Colonic mucosa (tissue), 4 donors: ENCODE measurements around the gene CCDC152. TPM values are rescaled to one million over a fixed set of nuclear protein-coding genes. Genes with fewer than 3 reads are reported as not detected.
"Not testable (repeated sequence)": the region's sequence is repeated elsewhere in the genome, so short reads cannot be mapped to it uniquely, and the experiment has no call there.

ENCODE experiments used
- DNase-seq: peaks from one replicate; pipeline ENCODE4 v3.0.0-alpha.2; 2020
- H3K27ac ChIP-seq: fragments of 200-600 bp; one replicate; pipeline ENCODE4 v1.8.0; 2021
- H3K27me3 ChIP-seq: fragments of 200-600 bp; one replicate; pipeline ENCODE4 v1.8.0; 2021
- H3K36me3 ChIP-seq: fragments of 200-600 bp; one replicate; pipeline ENCODE4 v1.8.0; 2021
- H3K4me1 ChIP-seq: fragments of 200-600 bp; one replicate; pipeline ENCODE4 v1.8.0; 2021; ENCODE audit warnings: mild to moderate bottlenecking
- H3K4me3 ChIP-seq: fragments of 200-600 bp; one replicate; pipeline ENCODE4 v1.8.0; 2021
- H3K9ac ChIP-seq, 2 donors: one replicate each; pipeline ENCODE4 v1.7.0; 2013; ENCODE audit warnings: control low read depth in 2 of 2, low read depth in 2 of 2, low read length in 2 of 2
- H3K9me3 ChIP-seq: fragments of 200-600 bp; one replicate; pipeline ENCODE4 v1.8.0; 2021
- CTCF ChIP-seq: fragments of 200-600 bp; IDR thresholded peaks from one replicate; pipeline ENCODE4 v1.8.0; 2022; ENCODE audit warnings: antibody characterized with exemption, mild to moderate bottlenecking
- intact Hi-C: fragments of 100-400 bp; cut with DNase I; formaldehyde crosslinking; loops from one replicate; pipeline ENCODE4 v1.14.1; 2022
- total RNA-seq, 2 donors: library from RNA; stranded (reverse); fragmentation: NEBNext Ultra II Directional in 1 of 2; extraction: Animal tissue kit (Norgen Biotek cat#: 25700) in 1 of 2; gene quantifications; one replicate each; pipeline ENCODE4 v1.2.1, GENCODE V29; 2021
- donor health status: healthy.
- donor health status: DM: no; HTN: no; CAD: no.
- donor health status: DM: no; HTN: no; CAD: no.

The CCDC152 gene
- total RNA-seq, 2 donors from 2014 or later, result 0.27 TPM; not detected in 1

- DNase-seq, result no peak
- Histone ChIP-seq H3K4me3 (peak overlapping the region; percentile 36), H3K4me1 (no peaks in the 10 kb centered on the region), H3K27me3 (no peaks in the 10 kb centered on the region), H3K36me3 (no peaks in the 10 kb centered on the region), H3K27ac (no peak overlapping the region), H3K9me3 (no peaks in the 10 kb centered on the region), H3K9ac (peak overlapping the region in 1 of 2 donors; percentile 15)
- intact Hi-C loops, result no loop called here
- TF ChIP-seq CTCF, result no peak
These were observed 52.4 kb downstream of the CCDC152 start for GRCh38 chr5:42808888-42809611.

GRCh38 chr5:42810834-42811590 lies 54.4 kb downstream of the CCDC152 start:
- Histone ChIP-seq H3K27me3 (no peaks in the 10 kb centered on the region), H3K4me3 (peak overlapping the region; percentile 36), H3K27ac (peak overlapping the region; percentile 77), H3K9me3 (no peaks in the 10 kb centered on the region), H3K9ac (peak overlapping the region; percentile 47 to 64), H3K36me3 (no peaks in the 10 kb centered on the region), H3K4me1 (no peaks in the 10 kb centered on the region)
- TF ChIP-seq CTCF, result no peak
- intact Hi-C loops, result loop anchor here (10.0 kb wide), 1 partner anchor 74 kb away; no protein-coding TSS in a partner anchor
- no peak for DNase-seq

DNA sequence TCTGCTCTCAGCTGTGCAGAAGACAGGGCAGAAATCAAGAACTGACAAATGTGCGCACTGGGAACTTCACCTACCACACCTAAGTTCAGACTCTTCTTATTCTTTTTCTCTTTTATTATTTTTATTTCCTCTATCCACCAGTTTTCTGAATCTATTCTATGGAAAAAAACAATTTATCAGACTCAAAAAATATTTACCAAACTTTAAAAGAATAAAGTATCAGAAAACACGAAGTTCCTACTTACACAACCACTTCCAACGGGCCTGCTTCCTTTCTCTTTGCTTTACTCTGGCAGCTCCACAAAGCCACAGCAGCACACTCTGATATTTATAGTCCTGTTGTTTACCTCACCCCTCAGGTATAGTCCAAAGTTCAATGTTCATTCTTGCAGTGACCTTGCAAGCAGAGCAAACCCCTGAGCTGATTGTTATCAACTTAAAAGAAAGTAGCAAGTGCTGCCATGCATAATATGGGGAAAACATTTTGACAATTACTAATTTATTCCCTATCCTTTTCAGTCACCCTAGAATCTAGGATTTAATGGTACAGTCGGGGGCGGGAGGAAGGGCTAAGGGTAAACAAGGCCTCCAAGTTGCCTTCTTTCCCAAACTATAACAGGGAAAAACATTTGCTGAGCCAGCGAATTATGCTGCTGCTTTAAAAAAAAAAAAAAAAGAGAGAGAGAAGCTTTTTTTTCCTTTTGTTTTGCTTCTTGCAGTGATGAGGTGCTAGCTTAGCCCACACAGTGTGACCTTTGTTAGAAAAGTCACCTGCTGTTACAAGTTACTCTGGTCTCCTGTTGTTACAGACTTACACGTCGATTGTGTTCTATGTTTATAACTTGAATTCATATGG lies 55.2 kb downstream of the CCDC152 start, which contains the start of gene SELENOP:
Gene SELENOP, minus strand, starts transcription at position 302 of the 856 bp plus-strand sequence. CDS start 3,539 bp downstream, outside the sequence.
- Histone ChIP-seq H3K27ac (peak within 1 kb of the TSS; percentile 77), H3K9ac (peak within 1 kb of the TSS; percentile 47 to 64), H3K9me3 (no peaks in the 10 kb centered on the region), H3K27me3 (no peaks in the 10 kb centered on the region), H3K4me3 (peak within 1 kb of the TSS; percentile 36), H3K36me3 (no peaks in the 10 kb centered on the region), H3K4me1 (no peaks in the 10 kb centered on the region)
- DNase-seq, result peak; percentile 79
- TF ChIP-seq CTCF, result no peak
- intact Hi-C loops, result loop anchor here (10.0 kb wide), 1 partner anchor 73 kb away; no protein-coding TSS in a partner anchor

GRCh38 chr5:42812620-42813019 lies 56.0 kb downstream of the CCDC152 start:
- Histone ChIP-seq H3K27me3 (no peaks in the 10 kb centered on the region), H3K36me3 (no peaks in the 10 kb centered on the region), H3K9ac (no peak overlapping the region), H3K9me3 (no peaks in the 10 kb centered on the region), H3K4me1 (no peaks in the 10 kb centered on the region), H3K27ac (peak overlapping the region; percentile 77), H3K4me3 (no peak overlapping the region)
- intact Hi-C loops, result loop anchor here (10.0 kb wide), 1 partner anchor 72 kb away; no protein-coding TSS in a partner anchor
- TF ChIP-seq CTCF, result no peak
- no peak for DNase-seq

DNA sequence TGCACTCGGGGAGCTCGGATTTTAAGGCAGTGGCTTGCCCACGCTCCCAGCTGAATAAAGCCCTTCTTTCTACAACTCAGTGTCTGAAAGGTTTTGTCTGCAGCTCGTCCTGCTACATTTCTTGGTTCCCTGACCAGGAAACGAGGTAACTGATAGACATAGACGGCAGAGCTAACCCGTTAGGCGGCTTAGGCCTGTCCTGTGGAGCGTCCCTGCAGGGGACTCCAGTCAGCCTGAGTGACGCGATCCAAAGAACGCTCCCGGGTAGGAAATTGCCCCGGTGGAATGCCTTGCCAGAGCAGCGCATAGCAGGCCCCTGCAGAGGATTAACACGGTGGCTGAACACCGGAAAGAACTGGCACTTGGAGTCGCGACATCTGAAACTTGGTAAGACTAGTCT lies 56.9 kb downstream of the CCDC152 start:
- no peaks in the 10 kb centered on the region for H3K9me3 ChIP-seq
- no peak for DNase-seq
- H3K27me3 ChIP-seq, result no peaks in the 10 kb centered on the region
- no peak overlapping the region for H3K27ac ChIP-seq
- intact Hi-C loops, result loop anchor here (10.0 kb wide), 1 partner anchor 71 kb away; no protein-coding TSS in a partner anchor
- H3K4me3 ChIP-seq, result no peak overlapping the region
- TF ChIP-seq CTCF, result no peak
- H3K4me1 ChIP-seq, result no peaks in the 10 kb centered on the region
- H3K9ac ChIP-seq, result no peak overlapping the region
- H3K36me3 ChIP-seq, result no peaks in the 10 kb centered on the region

- not testable (repeated sequence) for DNase-seq, H3K4me3 ChIP-seq, H3K36me3 ChIP-seq, H3K27me3 ChIP-seq, H3K9me3 ChIP-seq, H3K27ac ChIP-seq, H3K9ac ChIP-seq, H3K4me1 ChIP-seq
- intact Hi-C loops, result loop anchor here (10.0 kb wide), 1 partner anchor 68 kb away; no protein-coding TSS in a partner anchor
These were observed 59.9 kb downstream of the CCDC152 start for GRCh38 chr5:42816546-42816945.
